GM12872 (cell line): ENCODE results near the gene ADGRF5.

Source experiments
- TF ChIP-seq, protein P1 (sequence below): IDR thresholded peaks from 3 replicates; pipeline ENCODE4 v1.5.1; 2011; ENCODE audit warnings: low read depth, mild to moderate bottlenecking, low read length, moderate library complexity; ENCODE audit not compliant: insufficient read depth

The ADGRF5 gene

DNA sequence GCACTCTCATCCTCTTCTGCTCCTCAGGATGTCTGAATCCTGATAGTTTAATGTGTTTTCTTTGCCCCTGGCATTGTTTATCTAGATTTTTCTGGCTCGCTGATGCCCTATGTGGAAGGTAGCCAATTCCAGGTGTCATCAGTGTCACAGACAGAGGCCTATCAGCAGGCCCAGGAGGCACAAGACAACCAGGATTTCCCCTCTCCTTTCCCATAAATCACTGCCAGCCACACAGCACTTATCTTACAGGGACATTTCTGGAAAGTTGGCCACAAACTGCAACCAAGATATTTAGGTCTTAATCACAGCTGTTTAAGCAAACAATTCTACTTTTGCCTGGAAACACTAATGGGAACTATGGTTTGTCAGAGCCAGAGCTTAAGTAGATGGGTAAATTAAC lies 28.1 kb downstream of the ADGRF5 start:
- TF ChIP-seq, protein P1, sequence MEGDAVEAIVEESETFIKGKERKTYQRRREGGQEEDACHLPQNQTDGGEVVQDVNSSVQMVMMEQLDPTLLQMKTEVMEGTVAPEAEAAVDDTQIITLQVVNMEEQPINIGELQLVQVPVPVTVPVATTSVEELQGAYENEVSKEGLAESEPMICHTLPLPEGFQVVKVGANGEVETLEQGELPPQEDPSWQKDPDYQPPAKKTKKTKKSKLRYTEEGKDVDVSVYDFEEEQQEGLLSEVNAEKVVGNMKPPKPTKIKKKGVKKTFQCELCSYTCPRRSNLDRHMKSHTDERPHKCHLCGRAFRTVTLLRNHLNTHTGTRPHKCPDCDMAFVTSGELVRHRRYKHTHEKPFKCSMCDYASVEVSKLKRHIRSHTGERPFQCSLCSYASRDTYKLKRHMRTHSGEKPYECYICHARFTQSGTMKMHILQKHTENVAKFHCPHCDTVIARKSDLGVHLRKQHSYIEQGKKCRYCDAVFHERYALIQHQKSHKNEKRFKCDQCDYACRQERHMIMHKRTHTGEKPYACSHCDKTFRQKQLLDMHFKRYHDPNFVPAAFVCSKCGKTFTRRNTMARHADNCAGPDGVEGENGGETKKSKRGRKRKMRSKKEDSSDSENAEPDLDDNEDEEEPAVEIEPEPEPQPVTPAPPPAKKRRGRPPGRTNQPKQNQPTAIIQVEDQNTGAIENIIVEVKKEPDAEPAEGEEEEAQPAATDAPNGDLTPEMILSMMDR = no peak

DNA sequence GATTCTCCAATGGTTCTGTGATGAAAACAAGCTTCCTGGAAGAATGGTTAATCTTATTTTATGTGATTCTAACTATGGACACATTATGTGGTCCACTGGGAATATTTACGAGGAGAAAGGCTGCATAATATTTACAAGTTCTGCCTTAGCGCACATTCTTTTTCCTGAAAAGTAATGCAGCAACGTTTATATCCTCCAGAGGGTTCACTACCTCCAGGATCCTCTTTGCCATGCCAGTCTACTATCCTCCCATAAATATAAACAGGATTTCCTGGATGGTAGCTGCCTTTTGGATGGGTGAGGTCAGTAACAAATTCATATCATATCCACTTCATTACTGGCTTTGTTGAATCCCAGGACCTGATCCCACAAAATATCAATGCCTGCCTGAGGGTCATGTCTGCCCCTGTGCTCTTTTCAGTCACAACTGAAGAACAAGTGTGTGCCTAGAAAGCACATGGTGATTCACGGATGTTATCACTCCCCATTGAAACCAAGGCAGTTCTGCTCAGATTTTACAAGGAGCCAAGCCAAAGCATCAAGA lies 30.4 kb downstream of the ADGRF5 start:
- TF ChIP-seq, protein P1 = no peak

DNA sequence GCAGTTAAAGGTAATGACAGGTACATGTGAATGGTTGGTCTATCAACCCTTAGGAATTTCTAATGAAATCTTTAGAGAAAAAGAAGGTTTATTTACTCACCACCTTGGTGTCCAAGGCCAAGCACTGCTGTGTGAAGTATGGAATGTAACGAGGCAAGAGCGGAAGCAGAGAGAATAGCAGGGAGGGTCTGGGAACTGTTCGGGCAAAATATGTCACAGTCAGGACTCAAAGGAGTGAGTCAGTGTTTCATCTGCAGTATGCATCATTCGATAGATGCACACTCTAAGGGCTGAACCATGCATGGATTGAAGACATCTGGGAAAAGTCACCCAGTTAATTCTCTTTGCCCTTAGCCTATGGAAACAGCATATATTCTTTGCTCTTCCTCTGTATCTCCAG lies 33.2 kb downstream of the ADGRF5 start:
- TF ChIP-seq, protein P1 = no peak

DNA sequence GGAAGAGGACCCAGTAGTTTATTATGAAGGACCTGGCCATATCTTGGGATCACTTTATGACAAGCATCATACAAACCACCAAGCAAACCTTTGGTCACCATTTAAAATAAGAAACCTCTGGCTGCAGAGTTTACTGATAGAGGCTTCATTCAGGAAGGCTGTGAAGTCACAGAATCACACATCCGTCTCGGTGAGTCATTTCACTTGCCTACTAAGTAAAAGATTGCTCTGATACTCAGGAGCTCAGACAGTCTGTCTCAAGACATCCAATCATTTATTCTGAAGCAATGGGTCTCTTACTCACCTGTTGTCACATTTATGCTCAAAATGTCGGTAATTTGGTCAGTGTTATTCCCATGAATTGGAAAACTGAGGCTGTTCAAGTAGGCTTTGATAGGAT lies 33.7 kb downstream of the ADGRF5 start:
- TF ChIP-seq, protein P1 = no peak

DNA sequence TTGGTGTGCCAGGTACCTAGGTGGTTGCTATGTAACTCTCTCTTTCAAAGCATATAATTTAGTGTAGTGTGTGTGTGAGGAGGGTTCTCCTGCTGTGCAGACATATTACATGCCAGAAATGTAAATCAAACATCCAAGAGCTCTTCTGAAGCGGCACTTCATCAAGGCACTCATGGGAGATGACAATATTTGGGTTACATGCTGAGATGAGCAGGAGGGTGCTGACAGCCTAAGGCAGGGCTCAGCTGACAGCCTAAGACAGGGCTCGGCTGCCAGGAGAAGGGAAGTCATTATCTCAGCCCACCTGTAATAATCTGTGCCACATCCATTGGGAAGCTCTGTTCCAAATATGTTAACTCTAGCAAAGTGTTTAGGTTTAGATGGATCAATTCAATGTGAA lies 39.1 kb downstream of the ADGRF5 start:
- TF ChIP-seq, protein P1 = no peak

DNA sequence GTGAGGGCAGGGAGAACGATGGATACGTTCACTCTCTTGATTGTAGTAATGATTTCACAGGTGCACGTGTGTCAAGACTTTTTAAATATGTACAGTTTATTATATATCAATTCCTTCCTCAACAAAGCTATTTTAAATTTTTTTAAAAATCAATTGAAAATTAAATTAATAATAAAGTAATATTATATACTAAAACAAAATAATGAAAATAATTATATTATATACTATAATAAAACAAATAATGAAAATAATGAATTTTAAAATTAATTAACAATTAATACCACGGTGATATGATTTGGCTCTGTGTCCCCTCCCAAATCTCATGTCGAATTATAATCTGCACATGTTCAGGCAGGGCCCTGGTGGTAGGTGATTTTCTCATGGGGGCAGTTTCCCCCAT lies 42.7 kb downstream of the ADGRF5 start:
- TF ChIP-seq, protein P1 = no peak

DNA sequence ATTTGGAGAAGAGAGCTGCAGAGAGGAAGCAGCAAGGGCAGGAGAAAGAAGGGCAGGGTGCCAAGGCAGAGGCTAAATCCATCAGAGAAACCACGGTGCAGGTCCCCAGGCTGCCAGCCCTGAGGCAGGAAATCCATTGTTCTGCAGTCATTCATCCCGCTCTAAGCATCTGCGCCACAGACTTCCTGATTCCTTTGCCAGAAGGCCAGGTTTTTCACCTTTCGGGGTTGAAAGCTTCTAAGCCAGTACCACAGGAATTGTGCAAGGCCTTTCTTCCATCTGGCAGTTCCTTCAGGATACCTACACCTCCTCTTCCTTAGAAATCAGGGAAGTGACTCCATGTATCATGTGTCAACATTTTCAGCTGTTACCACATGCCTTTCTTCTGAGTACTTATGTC lies 45.6 kb downstream of the ADGRF5 start:
- TF ChIP-seq, protein P1 = no peak
